ENCODE data around the gene TTC39A.
"Not testable (repeated sequence)": the region's sequence is repeated elsewhere in the genome, so short reads cannot be mapped to it uniquely, and the experiment has no call there.

The TTC39A gene

DNA sequence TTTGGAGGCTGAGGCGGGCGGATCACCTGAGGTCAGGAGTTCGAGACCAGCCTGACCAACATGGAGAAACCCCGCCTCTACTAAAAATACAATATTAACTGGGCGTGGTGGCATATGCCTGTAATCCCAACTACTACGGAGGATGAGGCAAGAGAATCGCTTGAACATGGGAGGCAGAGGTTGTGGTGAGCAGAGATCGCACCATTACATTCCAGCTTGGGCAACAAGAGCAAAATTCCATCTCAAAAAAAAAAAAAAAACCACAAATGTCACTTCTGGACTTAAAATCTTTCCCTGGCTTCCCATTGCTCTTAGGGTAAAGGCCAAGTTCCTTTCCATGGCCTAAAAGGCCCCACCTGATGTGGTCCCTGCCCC lies 5.4 kb downstream of the TTC39A start:
- H3K27me3 ChIP-seq (ENCODE audit: insufficient read depth, low read length); H3K4me3 ChIP-seq (ENCODE audit: low read length); H3K9me3 ChIP-seq (ENCODE audit: insufficient read depth, low read depth, low read length); H3K36me3 ChIP-seq (ENCODE audit: insufficient read depth, low read length); H3K4me1 ChIP-seq (ENCODE audit: insufficient read depth, low read length); H3K27ac ChIP-seq (ENCODE audit: low read depth, low read length); H3K9ac ChIP-seq (ENCODE audit: low read depth, low read length): not testable (repeated sequence)
- WGBS: 97% methylated on average over 8 of the region's 8 CpGs

DNA sequence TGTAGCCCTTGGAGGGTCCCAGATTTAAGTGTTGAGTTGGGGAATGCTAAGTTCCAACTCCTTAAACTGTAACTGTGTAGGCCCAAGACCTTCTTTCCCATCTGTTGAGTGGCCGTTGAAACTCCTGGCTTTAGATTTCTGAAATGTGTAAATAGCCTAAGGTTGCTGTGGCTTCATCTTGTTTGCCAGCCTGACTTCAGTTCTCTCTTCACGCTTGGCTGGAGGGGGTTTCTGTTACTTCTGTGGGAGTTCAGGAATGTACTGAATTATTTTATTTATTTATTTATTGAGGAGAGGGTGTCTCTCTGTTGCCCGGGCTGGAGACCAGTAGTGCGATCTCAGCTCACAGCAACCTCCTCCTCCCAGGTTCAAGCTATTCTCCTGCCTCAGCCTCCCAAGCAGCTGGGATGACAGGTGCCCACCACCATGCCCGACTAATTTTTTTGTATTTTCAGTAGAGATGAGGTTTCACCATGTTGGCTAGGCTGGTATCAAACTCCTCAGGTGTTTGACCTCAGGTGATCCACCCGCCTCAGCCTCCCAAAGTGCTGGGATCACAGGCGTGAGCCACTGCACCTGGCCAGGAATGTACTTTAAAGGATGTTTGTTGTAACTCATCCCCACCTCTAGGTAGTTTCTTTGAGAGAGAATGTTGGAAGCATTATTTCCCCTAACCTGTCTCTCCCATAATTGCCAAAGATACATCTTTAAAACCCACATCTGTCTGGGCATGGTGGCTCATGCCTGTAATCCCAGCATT lies 5.9 kb downstream of the TTC39A start:
- H3K9ac ChIP-seq (ENCODE audit: low read depth, low read length): no peak overlapping the region
- WGBS: 93% methylated on average over 7 of the region's 7 CpGs
- H3K4me1 ChIP-seq (ENCODE audit: insufficient read depth, low read length): peaks cover 7% of the 10 kb centered on the region; the same call in 1 of the 2 replicates
- H3K9me3 ChIP-seq (ENCODE audit: insufficient read depth, low read depth, low read length): no peaks in the 10 kb centered on the region
- peaks cover 4% of the 10 kb centered on the region for H3K27me3 ChIP-seq (ENCODE audit: insufficient read depth, low read length)
- no peak overlapping the region for H3K4me3 ChIP-seq (ENCODE audit: low read length)
- no peaks in the 10 kb centered on the region for H3K36me3 ChIP-seq (ENCODE audit: insufficient read depth, low read length)
- H3K27ac ChIP-seq (ENCODE audit: low read depth, low read length): no peak overlapping the region

DNA sequence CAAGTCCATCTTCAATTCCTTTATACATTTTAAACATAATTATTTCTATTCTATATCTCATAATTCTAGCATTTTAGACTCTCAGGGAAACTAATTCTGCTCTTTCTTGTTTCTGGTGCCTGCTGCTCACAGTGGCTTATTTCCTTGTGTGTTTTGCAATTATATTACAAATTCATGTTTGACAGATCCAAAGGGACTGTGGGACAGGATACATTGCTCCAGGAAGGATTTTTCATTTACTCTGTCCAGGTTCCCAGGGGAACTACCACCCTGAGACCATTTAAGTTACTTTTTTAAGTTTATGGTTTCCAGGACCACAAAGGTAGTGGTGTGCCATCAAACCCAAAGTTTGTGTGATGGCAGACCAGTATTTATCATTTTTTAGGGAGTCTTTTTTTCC lies 6.6 kb downstream of the TTC39A start:
- Histone ChIP-seq H3K27me3 (ENCODE audit: insufficient read depth, low read length) (no peaks in the 10 kb centered on the region), H3K9ac (ENCODE audit: low read depth, low read length) (no peak overlapping the region), H3K4me1 (ENCODE audit: insufficient read depth, low read length) (peaks cover 7% of the 10 kb centered on the region; the same call in 1 of the 2 replicates), H3K4me3 (ENCODE audit: low read length) (no peak overlapping the region), H3K27ac (ENCODE audit: low read depth, low read length) (no peak overlapping the region), H3K36me3 (ENCODE audit: insufficient read depth, low read length) (no peaks in the 10 kb centered on the region), H3K9me3 (ENCODE audit: insufficient read depth, low read depth, low read length) (no peaks in the 10 kb centered on the region)

DNA sequence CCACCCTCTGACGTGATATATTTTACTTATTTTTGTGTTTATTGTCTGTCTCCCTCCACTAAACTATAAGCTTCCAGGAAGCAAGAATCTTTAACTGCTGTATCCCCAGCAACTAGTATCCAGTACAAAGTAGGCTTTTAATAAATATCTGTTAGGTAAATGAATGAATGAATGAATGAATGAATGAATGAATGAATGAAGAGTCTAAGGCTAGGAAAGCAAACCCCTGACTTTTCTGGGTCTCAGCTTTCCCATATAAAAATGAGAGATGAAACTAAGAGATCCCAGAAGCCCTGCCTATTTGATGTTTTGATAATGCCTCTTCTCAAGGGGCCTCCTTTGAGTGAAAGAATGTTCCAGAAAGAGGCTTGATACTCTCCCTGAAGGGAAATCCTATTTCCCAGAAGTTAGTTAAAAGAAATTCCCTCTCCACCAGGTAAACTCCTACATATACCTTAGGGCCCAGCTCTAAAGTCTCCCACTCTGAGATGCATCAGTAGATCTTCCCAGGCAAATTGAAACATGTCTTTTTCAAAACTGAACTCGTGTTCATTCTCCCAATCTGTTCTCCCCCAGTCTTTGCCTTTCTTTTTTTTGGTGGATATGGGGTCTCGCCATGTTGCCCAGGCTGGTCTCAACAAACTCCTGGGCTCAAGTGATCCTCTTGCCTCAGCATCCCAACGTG lies 7.8 kb downstream of the TTC39A start:
- H3K9ac ChIP-seq (ENCODE audit: low read depth, low read length): no peak overlapping the region
- H3K4me1 ChIP-seq (ENCODE audit: insufficient read depth, low read length): peaks cover 7% of the 10 kb centered on the region; the same call in 1 of the 2 replicates
- no peaks in the 10 kb centered on the region for H3K27me3 ChIP-seq (ENCODE audit: insufficient read depth, low read length)
- no peak overlapping the region for H3K27ac ChIP-seq (ENCODE audit: low read depth, low read length)
- H3K4me3 ChIP-seq (ENCODE audit: low read length): no peak overlapping the region
- H3K9me3 ChIP-seq (ENCODE audit: insufficient read depth, low read depth, low read length): no peaks in the 10 kb centered on the region
- no peaks in the 10 kb centered on the region for H3K36me3 ChIP-seq (ENCODE audit: insufficient read depth, low read length)
- WGBS: 92% methylated on average over 3 of the region's 4 CpGs

DNA sequence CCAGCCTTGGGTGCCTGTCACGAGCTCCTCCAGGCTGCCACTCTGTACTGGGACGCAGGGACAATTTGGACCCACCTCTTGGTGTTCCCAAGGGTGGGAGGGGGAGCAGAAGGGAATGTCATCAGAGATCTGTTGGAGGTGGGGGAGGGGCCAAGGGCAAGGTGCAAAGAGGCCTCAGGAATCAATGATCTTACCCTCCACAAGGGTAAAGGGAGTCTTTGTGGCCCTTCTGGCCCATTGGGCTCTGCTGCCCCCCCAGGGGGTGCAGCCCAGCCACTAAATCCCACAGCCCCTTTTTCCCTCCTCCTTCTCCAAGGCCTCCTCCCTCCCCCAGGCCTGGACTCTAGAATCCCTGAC lies 8.5 kb downstream of the TTC39A start:
- Histone ChIP-seq H3K27ac (ENCODE audit: low read depth, low read length) (no peak overlapping the region), H3K9me3 (ENCODE audit: insufficient read depth, low read depth, low read length) (no peaks in the 10 kb centered on the region), H3K36me3 (ENCODE audit: insufficient read depth, low read length) (no peaks in the 10 kb centered on the region), H3K4me1 (ENCODE audit: insufficient read depth, low read length) (0 out of 2 replicates have a peak, but pooled peaks cover 3% of the 10 kb centered on the region), H3K4me3 (ENCODE audit: low read length) (no peak overlapping the region), H3K9ac (ENCODE audit: low read depth, low read length) (no peak overlapping the region), H3K27me3 (ENCODE audit: insufficient read depth, low read length) (no peaks in the 10 kb centered on the region)
- WGBS: 83% methylated on average over 2 of the region's 2 CpGs

DNA sequence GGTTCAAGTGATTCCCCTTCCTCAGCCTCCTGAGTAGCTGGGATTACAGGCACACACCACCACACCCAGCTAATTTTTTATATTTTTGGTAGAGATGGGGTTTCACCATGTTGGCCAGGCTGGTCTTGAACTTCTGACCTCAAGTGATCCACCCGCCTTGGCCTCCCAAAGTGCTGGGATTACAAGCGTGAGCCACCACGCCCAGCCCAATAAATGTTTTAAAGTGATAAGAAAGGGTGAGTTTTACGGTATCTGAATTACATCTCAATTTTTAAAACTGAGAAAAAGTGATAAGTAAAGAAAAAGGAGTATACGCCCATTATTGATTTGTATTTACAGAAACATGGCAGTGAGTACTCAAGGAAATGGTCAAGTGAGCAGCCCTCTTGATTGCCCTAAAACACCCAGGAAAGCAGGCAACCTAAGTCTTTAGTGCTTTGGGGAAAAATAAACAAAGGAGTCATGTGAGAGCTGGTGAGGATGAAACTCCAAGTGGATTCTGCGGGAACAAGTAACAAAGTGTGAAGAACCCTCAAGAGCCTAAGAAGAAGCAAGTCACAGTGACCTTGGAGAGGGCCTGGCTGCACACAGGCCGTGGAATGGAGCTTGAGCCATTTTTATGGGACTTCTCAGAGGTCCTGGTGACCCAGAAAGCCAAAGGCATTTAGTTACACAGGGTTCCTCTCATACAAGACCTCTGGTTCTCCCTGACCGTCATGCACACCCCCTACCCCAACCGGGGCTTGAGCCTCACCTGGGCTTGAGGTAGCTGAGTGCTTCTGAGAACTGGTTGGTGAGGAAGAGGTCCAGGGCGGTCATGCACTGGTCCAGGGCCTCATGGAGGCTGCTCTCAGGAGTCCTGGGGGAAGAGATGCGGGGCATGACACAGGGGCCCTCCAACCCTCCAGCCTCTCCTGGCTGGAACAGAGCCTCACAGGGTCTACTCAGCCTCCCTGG lies 9.1 kb downstream of the TTC39A start:
- 96% methylated on average over 11 of the region's 11 CpGs for WGBS
- H3K27me3 ChIP-seq (ENCODE audit: insufficient read depth, low read length): no peaks in the 10 kb centered on the region
- no peak overlapping the region for H3K4me3 ChIP-seq (ENCODE audit: low read length)
- H3K4me1 ChIP-seq (ENCODE audit: insufficient read depth, low read length): no peaks in the 10 kb centered on the region
- H3K27ac ChIP-seq (ENCODE audit: low read depth, low read length): no peak overlapping the region
- no peak overlapping the region for H3K9ac ChIP-seq (ENCODE audit: low read depth, low read length)
- H3K36me3 ChIP-seq (ENCODE audit: insufficient read depth, low read length): no peaks in the 10 kb centered on the region
- no peaks in the 10 kb centered on the region for H3K9me3 ChIP-seq (ENCODE audit: insufficient read depth, low read depth, low read length)

DNA sequence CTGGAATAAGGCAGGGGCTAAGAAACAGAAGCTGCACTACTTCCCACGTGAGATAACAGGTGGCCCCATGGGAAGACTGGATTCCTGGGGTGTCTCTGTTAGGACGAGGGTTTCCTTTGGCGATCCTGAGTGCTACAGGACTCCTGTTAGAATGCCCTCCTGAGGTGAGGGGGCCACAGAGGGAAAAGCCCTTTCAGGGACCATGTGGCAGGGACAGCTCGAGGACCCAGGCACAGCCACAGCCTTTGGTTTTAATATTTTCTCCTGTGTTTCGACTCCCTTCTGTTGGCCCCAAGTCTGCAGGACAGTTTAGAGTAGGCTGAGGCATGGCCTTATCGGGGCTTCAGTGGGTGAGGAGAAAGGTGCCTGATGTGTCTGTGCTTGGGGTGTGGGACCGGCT lies 12.6 kb downstream of the TTC39A start:
- H3K4me1 ChIP-seq (ENCODE audit: insufficient read depth, low read length): no peaks in the 10 kb centered on the region
- 86% methylated on average over 7 of the region's 7 CpGs for WGBS
- no peaks in the 10 kb centered on the region for H3K9me3 ChIP-seq (ENCODE audit: insufficient read depth, low read depth, low read length)
- H3K27me3 ChIP-seq (ENCODE audit: insufficient read depth, low read length): no peaks in the 10 kb centered on the region
- no peak overlapping the region for H3K9ac ChIP-seq (ENCODE audit: low read depth, low read length)
- H3K27ac ChIP-seq (ENCODE audit: low read depth, low read length): no peak overlapping the region
- no peak overlapping the region for H3K4me3 ChIP-seq (ENCODE audit: low read length)
- no peaks in the 10 kb centered on the region for H3K36me3 ChIP-seq (ENCODE audit: insufficient read depth, low read length)

DNA sequence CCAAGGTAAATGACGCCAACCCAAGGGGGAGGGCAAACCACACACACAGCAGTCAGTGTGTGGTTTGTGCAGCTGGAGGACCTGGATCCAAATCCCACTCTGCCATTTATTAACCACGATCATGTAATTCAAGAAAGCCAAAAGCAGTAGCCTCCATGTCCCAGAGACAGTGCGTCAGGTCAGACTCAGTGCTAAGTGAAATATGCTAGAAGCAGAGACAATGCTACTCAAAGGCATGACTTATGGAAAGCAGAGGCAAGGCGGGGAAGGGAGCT lies 13.6 kb downstream of the TTC39A start:
- no peak overlapping the region for H3K4me3 ChIP-seq (ENCODE audit: low read length)
- no peaks in the 10 kb centered on the region for H3K36me3 ChIP-seq (ENCODE audit: insufficient read depth, low read length)
- no peaks in the 10 kb centered on the region for H3K9me3 ChIP-seq (ENCODE audit: insufficient read depth, low read depth, low read length)
- no peak overlapping the region for H3K27ac ChIP-seq (ENCODE audit: low read depth, low read length)
- 80% methylated on average over 3 of the region's 4 CpGs for WGBS
- no peaks in the 10 kb centered on the region for H3K4me1 ChIP-seq (ENCODE audit: insufficient read depth, low read length)
- H3K27me3 ChIP-seq (ENCODE audit: insufficient read depth, low read length): no peaks in the 10 kb centered on the region
- no peak overlapping the region for H3K9ac ChIP-seq (ENCODE audit: low read depth, low read length)

DNA sequence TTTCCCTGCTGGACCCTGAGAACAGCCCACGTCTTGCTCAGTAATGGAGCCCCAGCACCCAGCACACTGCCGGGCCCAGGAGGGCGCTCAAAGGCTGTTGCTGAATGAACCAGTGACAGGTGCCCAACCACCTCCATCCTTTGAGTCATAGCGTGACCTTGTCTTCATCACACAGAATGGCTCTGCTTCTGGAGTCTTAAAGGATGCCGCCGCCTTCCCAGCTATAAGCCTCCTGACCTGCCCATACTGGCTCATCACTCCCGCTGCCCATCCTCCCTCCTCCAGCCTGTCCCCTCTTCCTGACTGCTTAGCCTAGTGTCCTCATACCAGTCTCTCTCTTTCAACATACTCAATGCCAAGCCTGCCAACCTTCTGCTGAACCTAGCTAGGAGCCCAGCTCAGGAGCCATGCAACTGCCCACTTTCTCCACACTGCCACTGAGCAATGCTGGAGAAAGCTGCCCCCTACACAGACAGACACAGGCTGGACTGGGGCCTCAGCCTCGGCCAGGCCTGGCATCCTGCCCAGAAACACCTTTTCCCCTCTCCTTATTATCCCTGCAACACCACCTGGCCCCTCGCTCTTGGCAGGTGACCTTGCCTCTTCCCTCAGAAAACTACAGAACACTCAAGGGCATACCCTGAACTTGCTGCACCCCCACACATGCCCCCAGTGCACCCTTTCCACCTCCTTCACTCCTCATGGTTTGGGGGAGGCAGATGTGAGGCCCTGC lies 14.1 kb downstream of the TTC39A start:
- no peak overlapping the region for H3K9ac ChIP-seq (ENCODE audit: low read depth, low read length)
- WGBS: 90% methylated on average over 9 of the region's 9 CpGs
- no peak overlapping the region for H3K4me3 ChIP-seq (ENCODE audit: low read length)
- H3K9me3 ChIP-seq (ENCODE audit: insufficient read depth, low read depth, low read length): no peaks in the 10 kb centered on the region
- H3K4me1 ChIP-seq (ENCODE audit: insufficient read depth, low read length): no peaks in the 10 kb centered on the region
- H3K27me3 ChIP-seq (ENCODE audit: insufficient read depth, low read length): no peaks in the 10 kb centered on the region
- no peaks in the 10 kb centered on the region for H3K36me3 ChIP-seq (ENCODE audit: insufficient read depth, low read length)
- no peak overlapping the region for H3K27ac ChIP-seq (ENCODE audit: low read depth, low read length)

DNA sequence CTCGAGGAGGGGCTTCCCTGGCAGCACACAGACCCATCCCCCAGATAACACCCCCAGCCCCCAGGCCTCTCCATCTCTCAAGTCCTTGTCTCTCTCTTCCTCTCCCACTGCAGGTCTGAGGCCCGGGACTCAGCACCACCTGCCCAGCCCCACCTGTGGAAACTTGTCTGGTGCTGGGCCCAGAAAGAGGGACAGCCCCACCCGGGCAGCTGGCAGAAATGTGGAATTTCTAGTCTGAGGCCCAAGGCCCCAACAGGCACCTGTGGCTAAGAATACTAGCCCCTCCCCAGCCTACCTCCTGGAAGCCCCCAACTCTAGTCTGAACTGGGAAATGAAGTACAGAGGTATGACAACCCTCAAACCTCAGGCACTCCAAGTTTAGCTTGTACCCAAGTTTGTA lies 15.4 kb downstream of the TTC39A start:
- Histone ChIP-seq H3K4me1 (ENCODE audit: insufficient read depth, low read length) (no peaks in the 10 kb centered on the region), H3K27me3 (ENCODE audit: insufficient read depth, low read length) (no peaks in the 10 kb centered on the region), H3K9me3 (ENCODE audit: insufficient read depth, low read depth, low read length) (no peaks in the 10 kb centered on the region), H3K36me3 (ENCODE audit: insufficient read depth, low read length) (no peaks in the 10 kb centered on the region), H3K4me3 (ENCODE audit: low read length) (no peak overlapping the region), H3K27ac (ENCODE audit: low read depth, low read length) (no peak overlapping the region), H3K9ac (ENCODE audit: low read depth, low read length) (no peak overlapping the region)
- 74% methylated on average over 3 of the region's 3 CpGs for WGBS
